Stimulated activated CD4-positive, alpha-beta T cell treated with anti-CD3 and anti-CD28 coated beads, Interleukin-4, amount 100 ng/mL, for 1 hour (primary cell): ENCODE data around the gene PAX2.

ENCODE experiments used
- DNase-seq: peaks from one replicate; pipeline ENCODE4 v3.0.0-alpha.2; 2020

PAX2 gene

DNA sequence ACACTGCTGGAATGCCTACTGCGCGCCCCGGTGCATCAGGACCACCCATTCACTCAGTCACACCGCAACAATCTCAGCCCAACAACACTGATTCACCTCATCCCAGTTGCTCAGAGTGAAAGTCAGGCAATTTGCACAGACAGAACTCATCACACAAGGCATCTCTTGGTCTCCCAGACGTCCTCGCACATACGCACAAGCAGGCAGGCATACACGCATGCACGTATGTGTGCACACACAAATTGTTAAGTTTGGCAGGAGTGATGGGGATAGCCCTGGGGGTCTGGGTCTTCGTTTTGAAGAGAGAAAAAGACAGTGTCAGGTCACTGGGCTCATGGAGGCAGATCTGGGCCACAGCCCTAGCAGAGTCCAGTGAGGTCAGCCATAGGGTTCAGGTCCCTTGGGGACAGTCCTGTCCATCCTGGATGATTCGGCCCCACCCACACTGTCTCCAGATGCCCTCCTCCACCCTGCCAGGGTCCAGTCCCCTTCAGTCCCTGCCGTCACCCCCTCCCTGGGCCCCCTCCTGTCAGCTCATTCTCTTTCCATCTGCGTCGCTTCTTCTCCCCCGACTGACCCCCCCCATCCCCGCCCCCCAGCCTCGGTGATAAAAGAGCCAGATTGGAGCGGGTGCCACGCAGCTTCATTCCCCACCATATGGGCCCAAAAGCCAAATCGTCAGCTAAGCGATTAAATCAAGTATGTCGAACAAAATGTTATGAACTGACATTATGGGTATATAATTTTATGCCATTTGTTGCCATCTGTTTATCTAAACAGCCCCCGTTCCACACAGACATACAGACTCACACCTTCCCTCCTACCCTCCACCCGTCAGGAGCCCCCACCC lies 118.9 kb downstream of the PAX2 start:
- no peak for DNase-seq

DNA sequence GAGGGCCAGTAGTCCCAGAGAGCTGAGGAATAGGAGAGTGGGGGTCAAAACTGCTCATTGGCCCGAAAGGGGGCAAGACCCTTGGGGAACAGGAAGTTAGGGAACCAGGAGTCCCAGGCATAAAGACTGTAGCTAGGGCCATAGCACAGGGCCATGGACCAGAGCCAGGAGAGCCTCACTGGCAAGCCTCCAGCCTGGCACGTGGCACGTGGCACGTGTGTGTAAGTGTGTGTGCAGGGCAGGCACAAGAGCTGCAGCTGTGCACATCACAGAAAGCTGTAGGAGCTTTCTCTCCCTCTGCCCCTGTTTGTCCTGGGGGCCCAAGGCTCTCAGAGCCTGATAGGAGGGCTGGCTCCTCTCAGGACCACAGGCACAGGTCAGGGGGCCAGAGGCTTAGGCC lies 119.6 kb downstream of the PAX2 start:
- DNase-seq: no peak

DNA sequence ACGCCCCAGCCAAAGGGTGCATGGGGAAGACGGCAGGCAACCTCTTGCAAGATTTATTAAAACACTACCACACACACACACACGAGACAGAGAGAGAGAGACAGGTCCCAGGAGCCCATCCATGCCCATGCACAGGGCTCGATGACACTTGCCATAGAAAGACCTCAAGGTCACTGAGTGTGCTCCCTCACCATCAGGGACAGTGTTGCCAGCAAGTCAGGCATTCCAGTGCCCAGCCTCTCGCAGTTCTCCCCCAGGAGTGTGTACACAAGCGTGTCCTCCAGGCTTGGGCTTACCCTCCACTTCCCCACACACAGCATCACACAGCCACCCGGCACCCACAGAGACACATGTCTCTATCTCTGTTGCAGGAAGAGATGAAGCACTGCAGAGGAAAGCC lies 120.6 kb downstream of the PAX2 start:
- DNase-seq: no peak

DNA sequence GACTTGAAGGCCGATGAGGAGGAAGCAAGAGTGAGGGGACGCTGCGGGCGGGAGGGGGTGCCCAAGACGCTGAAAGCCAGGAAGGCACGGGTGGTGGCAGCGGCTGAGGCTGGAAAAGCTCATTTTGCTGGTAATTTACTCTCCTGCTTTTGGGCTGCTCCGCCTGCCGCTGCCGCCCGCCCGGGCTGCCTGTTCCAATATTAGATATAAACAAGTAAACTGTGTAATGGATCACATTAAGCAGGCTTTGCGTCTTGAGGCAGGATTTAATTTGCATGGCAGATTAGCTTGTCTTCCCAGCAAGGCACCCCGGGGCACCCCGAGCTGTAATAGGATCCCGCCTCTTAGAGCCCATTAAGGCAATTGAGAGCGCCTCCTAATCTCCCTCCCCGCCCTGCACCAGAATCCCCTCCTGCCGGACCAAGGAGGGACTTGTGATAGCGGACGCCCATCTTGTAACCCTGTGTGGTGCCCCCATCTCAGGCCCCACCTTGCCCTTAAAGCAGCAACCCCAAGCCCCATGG lies 121.3 kb downstream of the PAX2 start:
- DNase-seq: no peak

DNA sequence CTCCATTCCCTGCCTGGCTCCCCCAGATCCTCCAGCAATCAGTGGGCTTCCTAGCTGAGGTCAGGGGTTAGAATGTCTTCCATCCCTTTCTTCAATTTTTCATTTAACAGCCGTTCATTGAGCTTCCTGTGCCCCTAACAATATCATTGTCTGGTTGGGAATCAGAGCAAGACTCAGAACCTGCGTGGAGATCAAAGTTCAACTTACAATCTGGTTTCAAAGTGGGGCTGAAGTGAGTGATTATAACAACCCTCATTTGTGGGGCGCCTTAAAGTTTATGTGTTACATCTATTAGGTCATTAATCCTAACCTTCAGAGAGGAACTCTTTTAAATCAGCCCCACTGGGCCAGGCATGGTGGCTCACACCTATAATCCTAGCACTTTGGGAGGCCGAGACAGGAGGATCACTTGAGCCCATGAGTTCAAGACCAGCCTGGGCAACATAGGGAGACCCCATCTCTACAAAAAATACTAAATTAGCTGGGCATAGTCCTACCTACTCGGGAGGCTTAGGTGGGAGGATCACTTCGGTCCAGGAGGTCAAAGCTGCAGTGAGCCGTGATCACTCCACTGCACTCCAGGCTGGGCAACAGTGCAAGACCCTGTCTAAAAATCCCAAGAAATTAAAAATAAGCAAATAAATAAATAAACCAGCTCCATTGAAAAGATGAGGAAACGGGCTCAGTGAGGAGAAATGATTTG lies 122.0 kb downstream of the PAX2 start:
- DNase-seq: no peak

DNA sequence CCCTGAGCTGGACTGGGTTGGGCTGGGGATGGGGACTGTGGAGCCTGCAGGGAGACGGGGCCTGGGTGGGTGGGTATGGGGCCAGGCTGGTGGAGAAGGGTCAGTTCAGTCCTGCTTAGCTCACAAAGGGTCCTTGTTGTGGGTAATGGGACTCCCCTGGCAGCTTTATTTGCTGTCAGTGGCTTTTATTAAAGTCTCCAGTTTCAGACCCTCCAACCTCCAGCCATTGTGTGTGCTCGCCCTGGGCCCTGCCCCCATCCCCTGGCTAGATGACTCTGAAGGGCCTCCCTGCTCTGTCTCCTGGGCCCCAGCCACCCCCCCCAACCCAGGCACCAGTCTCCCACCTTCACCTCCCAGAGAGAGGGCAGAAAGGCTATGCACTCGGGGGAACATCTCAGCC lies 123.0 kb downstream of the PAX2 start:
- no peak for DNase-seq

DNA sequence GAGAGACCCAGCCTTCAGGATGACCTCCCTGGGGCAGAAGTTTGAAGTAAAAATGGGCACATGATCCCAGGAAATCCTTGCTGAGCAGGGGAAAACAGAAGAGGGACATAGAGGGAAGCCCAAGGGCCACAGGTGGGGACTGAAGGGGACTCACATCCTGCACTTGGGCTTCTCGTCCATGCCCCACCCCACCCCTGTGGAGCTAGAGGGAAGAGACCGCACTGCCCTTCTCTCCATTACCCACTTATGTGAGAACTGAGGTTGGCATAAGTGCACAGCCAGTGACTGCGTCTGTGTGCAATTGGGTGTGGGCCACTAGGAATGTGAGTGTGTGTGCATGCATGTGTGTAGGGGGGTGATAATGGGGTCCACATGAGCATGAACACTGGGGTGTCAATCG lies 124.0 kb downstream of the PAX2 start:
- DNase-seq: no peak

DNA sequence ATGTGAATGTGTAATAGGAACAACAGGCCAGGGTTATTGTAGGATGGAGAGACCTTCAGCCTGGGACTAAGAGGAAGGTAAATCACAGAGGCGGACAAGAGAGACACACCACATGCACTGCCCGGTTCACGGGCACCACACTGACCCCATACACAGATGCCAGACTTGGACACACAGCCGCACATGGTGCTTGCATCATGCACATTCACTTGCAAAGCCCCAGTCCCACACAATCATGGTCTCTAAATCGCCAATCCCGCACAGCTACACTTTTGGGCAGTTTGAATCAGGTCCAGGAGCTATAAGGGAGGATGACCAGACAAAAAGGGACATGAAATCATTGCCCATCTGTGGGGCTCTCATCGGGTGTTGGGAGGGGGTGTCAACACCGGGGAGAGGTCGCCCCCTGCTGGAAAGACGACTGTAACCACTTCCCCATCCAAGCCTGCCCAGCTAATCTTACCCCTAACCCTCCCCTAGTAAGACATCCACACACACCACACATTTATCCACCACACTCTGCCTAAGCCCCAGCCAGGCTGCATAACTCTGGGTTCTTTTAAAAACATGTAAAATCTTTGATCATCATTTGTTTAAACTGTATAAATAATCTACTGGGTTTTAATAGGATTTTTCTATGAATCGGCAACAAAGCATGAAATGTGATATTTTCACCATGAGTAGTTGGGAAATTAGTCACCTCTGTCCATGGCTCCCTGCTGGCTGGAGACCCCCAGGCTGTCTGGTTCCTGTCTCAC lies 126.8 kb downstream of the PAX2 start:
- peak; percentile 64 for DNase-seq

DNA sequence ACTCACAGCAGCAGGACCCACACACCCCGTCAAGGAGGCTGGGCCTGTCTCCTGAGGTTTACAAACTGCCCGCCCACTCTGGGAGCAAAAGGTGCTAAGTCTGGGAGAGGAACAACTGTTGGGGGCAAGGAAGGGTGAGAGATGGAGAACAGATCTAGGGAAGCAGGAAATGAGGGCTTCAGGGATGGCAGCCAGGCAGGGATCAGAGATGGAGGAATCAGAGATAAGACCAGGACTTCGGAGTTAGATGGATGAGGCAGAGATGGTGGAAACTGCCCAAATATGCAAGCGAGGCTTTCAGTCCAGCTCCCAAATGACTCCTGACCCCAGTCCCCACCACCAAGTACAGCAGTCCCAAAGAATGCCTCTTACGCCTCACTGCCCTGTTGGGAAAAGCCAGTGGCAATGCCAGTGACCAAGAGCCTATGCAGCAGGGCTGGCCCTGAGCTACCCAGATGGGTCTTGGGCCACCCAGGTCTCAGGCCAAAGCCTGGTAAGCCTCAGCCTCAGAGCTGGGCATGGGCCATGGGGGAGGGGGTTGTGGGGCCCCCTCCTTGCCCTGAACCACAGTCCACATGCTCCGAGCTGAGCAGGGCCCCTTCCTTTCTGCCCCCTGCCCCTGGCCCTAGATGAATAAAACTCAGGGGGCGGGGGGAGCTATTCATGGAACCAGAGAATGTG lies 127.9 kb downstream of the PAX2 start:
- no peak for DNase-seq

DNA sequence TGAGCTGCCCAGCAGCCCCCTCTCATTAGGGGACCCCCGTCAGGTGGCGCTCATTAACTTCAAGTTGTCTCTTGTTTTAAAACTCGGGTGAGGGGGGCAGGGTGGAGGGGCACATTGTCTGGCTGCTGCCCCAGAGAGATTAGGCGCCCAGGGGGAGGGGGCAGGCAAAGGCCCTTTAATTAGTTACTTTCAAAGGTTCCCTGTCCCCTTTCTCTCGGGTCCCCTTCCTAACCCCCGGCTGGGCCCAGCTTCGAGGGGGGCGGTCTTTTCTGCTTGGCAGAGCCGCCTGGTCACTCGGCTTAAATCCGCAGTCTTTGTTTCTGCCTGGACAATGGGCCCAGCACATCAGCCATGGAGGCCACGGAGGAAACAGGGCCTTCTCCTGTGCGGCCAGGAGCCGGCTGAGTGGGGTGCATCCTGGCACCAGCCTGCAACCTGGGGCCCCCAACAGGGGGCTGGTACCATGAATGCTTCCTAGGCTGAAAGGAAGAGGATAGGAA lies 128.5 kb downstream of the PAX2 start:
- DNase-seq: no peak

DNA sequence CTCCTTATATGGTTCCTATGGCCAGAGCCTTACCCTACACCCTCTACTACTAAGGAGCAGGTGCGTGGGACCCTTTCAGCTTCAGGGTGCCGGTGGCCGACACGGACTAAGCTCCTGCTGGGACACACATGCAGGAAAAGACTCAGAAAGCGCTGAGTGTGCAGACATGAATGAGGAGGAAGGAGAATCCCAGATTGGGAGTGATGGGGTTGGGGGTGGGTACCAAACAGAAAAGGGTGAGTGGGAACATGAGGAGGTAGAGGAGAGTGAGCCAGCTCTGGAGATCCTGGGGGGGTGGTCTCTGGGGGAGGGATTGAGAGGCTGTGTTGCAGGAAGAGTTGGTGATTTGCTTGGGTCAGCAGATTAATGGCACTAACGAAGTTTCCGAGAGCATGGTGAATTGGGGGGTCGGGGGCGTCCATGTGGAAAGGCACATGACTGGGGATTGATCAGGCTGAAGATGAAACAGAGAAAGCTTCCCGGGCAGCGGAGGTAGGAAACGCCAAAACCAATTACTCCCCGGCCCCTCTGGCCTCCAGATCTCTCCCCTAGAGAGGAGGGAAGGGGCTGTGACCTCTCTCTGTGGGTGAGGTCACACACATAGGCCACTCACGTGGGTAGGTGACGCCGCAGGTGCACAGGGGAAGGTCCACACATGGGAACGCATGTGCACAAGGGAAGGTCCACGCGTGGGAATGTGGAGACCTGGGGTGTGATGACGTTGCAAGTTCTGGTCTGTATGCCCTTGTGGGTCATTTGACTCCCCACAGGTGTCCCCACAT lies 129.5 kb downstream of the PAX2 start:
- no peak for DNase-seq

DNA sequence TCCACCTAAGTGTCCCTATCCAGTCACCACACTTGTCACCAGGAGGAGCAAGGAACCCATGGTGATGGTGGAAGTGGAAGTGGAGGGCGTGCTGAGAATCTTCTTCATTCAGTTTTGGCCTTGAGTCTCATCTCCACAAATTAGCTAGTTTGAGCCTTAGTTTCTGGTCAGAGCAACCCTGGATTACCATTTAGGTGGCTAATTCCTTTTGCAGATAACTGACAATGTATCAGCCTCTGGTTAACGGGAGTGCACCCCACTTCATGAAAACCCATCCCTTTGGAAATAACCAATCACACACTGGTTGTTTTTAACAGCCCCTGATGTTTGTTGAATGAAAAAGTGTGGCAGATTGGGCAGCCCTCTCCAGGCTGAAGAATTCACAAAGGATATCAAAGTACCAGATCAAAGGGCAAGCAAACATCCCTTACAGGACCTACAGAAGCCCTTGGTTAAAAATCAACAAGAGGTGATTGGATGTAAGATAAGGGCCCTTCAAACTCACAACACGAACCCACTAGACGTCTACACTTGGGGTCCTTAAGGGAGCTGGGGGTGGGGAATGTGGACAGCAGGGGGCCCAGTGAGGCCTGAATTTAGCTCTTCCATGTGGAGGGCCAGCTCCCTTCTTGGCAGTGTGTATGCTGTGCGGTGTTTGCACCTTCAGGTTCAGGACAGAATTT lies 130.2 kb downstream of the PAX2 start:
- DNase-seq: no peak

DNA sequence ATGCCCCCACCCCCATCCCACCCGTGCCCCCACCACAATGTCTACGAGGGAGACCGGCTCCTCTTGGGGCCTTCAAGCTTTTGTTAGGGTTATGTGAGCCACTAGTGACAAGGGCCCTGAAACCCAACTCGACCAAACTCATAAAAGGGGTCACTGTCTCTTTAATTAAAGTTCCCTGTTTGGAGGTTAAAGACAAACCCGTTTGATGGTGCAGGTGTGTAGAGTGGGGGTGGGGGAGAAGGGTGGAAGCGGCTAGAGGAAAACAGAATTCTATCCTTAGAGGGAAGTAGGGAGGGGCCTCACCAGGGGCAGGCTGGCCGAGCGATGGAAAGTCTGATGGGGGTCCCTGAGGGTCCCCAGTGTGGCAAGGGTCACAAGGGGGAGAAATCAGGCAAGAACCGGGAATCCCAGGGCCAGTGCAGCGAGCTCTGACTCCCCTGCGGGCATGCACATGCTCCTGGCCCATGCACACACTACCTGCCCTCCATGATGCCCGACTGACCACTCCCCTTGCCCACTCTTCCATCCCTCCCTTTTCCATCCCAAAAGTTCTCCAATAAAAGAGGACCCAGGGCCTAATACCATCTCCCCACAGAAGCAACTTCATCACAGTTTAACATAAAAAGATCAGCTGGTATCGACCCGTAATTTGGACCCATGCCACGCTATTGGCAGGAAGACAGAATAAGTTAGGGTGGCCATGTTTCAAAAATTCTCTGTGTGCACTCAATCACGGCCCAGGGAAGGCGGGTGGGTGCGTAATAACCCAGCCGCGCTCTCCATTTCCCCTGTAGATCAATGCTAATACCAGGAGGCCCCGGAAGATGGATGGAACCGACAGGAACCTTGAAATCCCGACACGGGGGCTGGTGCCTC lies 131.4 kb downstream of the PAX2 start:
- no peak for DNase-seq

DNA sequence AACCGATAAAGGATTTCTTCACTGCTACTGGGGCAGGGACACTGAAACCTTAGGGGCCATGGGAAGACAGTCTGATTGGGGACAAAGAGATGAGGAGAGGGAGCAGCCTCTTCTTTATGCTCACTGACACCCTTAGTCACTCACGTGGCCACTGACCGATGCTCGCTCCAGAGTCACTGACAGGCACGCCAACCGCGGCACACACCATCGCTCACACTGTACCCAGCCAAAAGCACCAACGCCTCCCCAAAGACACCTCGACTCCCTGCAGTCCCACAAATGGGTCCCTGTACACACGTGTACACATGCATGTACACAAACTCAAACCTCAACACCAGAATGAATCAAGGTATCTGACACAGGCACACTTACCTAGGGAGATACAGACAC lies 132.1 kb downstream of the PAX2 start:
- no peak for DNase-seq

DNA sequence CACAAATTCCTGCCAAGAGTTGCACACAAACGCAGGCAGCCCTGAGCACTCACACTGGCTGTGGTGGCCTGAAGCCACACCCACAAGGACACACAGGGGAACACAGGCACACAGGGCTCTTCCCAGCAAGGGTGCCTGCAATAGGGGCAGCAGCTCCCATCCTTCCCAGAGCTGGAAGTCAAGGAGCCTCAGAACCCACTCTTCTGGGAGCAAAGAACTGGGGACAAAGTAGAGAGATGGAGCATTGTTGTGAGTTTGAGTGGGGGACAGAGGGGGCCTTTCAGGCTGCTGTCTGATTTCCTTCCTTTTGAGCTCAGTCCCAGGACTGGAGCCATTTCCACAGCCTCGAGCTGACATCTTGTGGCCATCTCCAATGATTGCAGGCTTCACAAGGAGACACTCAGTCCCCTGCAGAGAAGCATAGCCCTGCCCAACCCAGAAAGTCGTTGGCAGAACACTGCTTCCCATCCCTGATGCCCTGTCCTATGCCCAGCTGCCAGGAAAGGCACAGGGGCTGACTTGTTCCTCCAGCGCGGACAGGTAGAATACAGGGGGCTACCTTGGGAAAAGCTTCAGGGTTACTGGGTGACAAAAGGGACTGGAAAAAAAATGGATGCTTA lies 133.0 kb downstream of the PAX2 start:
- peak; percentile 10 for DNase-seq
